K562 (cell line): ENCODE data around the gene ZWINT. TPM values are rescaled to one million over a fixed set of nuclear protein-coding genes. Genes with fewer than 3 reads are reported as not detected.

Source experiments
- ATAC-seq: fragments of 200-7000 bp; cut with Tn5 transposase; 3 replicates; pipeline ENCODE4 v1.9.1; 2020; ENCODE audit warnings: moderate library complexity
- BruUV-seq: library from RNA; stranded (reverse); fragments of 400-500 nt; replicated peaks from 2 replicates; lab custom pipeline; 2021; lab: Mats Ljungman, UMichigan
- CTCF ChIA-PET: fragments of 300-600 bp; formaldehyde crosslinking; extraction: SDS; loops from one replicate; lab custom pipeline; 2021; ENCODE audit warnings: low intra/inter-chr PET ratio; lab: Yijun Ruan, JAX
- POLR2A ChIA-PET: fragments of 300-600, 350-650 bp; sonication (Branson Sonifier 250); formaldehyde crosslinking; extraction: SDS; loops from one replicate; lab custom pipeline; 2021; ENCODE audit warnings: antibody characterized with exemption, inconsistent platforms; lab: Yijun Ruan, JAX
- DNase-seq, 4 experiments: peaks; one replicate each; pipeline versions ENCODE4 v3.0.0 to v3.0.0-alpha.2; 2011 to 2018; ENCODE audit warnings: low spot score in 3 of 4, mixed read lengths in 3 of 4; ENCODE audit errors: extremely low read depth in 1 of 4
- FAIRE-seq: peaks from 2 replicates; lab custom pipeline; 2011; peaks lifted over from hg19 to GRCh38; lab: Jason Lieb, UNC
- H2AFZ ChIP-seq: 2 replicates; pipeline ENCODE4 v1.6.0; 2011; ENCODE audit warnings: low read depth, low read length, control low read depth, inconsistent platforms
- H3K27ac ChIP-seq: fragments of 200-600 bp; 3 replicates; pipeline ENCODE4 v1.8.0; 2011; ENCODE audit warnings: low read depth, mild to moderate bottlenecking, control low read depth, inconsistent platforms, low read length, moderate library complexity, mixed read lengths; ENCODE audit errors: extremely low read depth
- H3K27me3 ChIP-seq, 2 experiments: fragments of 300-600 bp in 1 of 2; 2 replicates in 1 of 2; 3 replicates in 1 of 2; pipeline versions ENCODE4 v1.6.0 to v1.8.0; 2011; ENCODE audit warnings: inconsistent platforms in 2 of 2, low read length in 2 of 2, mild to moderate bottlenecking in 1 of 2, mixed read lengths in 1 of 2, moderate library complexity in 1 of 2; ENCODE audit not compliant: control insufficient read depth in 2 of 2, insufficient read depth in 2 of 2
- H3K36me3 ChIP-seq: fragments of 300-600 bp; 3 replicates; pipeline ENCODE4 v1.8.0; 2011; ENCODE audit warnings: mild to moderate bottlenecking, low read length, inconsistent platforms; ENCODE audit not compliant: control insufficient read depth, insufficient read depth
- H3K4me1 ChIP-seq, 2 experiments: fragments of 200-600 bp in 1 of 2; replicated peaks in 1 of 2; 2 replicates in 1 of 2; 3 replicates in 1 of 2; pipeline versions ENCODE4 v1.5.1 to v1.8.0; 2011; ENCODE audit warnings: inconsistent platforms in 2 of 2, low read length in 2 of 2, mild to moderate bottlenecking in 1 of 2, mixed read lengths in 1 of 2, moderate library complexity in 1 of 2; ENCODE audit not compliant: control insufficient read depth in 2 of 2, insufficient read depth in 2 of 2
- H3K4me2 ChIP-seq: 2 replicates; pipeline ENCODE4 v1.6.1; 2011; ENCODE audit warnings: low read length, control low read depth, inconsistent platforms, mixed read lengths; ENCODE audit not compliant: insufficient read depth
- H3K4me3 ChIP-seq: fragments of 200-600 bp; sonication (generic), shearing (Covaris generic); 2 replicates; pipeline ENCODE4 v1.5.1; 2016; ENCODE audit warnings: control low read depth, inconsistent platforms
- H3K79me2 ChIP-seq: fragments of 200-600 bp; 3 replicates; pipeline ENCODE4 v1.8.0; 2011; ENCODE audit warnings: low read length, inconsistent platforms; ENCODE audit not compliant: control insufficient read depth, insufficient read depth
- H3K9ac ChIP-seq, 2 experiments: 2 replicates each; pipeline versions ENCODE4 v1.6.0 to v1.6.1; 2011; ENCODE audit warnings: low read depth in 2 of 2, low read length in 2 of 2, control low read depth in 1 of 2, inconsistent platforms in 1 of 2, mild to moderate bottlenecking in 1 of 2, mixed read lengths in 1 of 2; ENCODE audit not compliant: insufficient read depth in 1 of 2
- H3K9me1 ChIP-seq: one replicate; pipeline ENCODE4 v1.6.0; 2011; ENCODE audit warnings: inconsistent platforms, mild to moderate bottlenecking, low read length, moderate library complexity; ENCODE audit not compliant: control insufficient read depth, insufficient read depth
- H3K9me3 ChIP-seq: replicated peaks from 2 replicates; pipeline ENCODE4 v1.5.1; 2011; ENCODE audit warnings: low read depth, low read length, inconsistent platforms; ENCODE audit not compliant: control insufficient read depth, insufficient read depth
- H4K20me1 ChIP-seq: replicated peaks from 2 replicates; pipeline ENCODE4 v1.6.1; 2011; ENCODE audit warnings: low read length, inconsistent platforms, mixed read lengths; ENCODE audit not compliant: control insufficient read depth, insufficient read depth
- KHSRP ChIP-seq: fragments of 450-650 bp; IDR thresholded peaks from 2 replicates; pipeline ENCODE4 v1.6.1; 2017
- LARP7 ChIP-seq: fragments of 450-650 bp; IDR thresholded peaks from 2 replicates; pipeline ENCODE4 v1.6.1; 2016
- NR4A1 ChIP-seq, 2 experiments: fragments of 250-450 bp in 1 of 2; fragments of 450-650 bp in 1 of 2; sonication (Bioruptor Pico) in 1 of 2; IDR thresholded peaks; 2 replicates each; pipeline versions ENCODE4 v1.4.0 to v1.6.1; 2016 to 2020; ENCODE audit warnings: mild to moderate bottlenecking in 2 of 2, missing compliant biosample characterization in 1 of 2, missing genetic modification characterization in 1 of 2, moderate library complexity in 1 of 2
- ZNF133 ChIP-seq: fragments of 250-450 bp; sonication (Bioruptor Pico); IDR thresholded peaks from 2 replicates; pipeline ENCODE4 v1.4.0; 2020; ENCODE audit warnings: mild to moderate bottlenecking
- in situ Hi-C: fragments of 300-500 bp; cut with MboI; formaldehyde crosslinking; loops from 4 replicates; pipeline ENCODE4 v1.15.0; 2018; ENCODE audit warnings: inconsistent platforms, mixed read lengths
- intact Hi-C: fragments of 100-400 bp; cut with micrococcal nuclease; formaldehyde crosslinking; loops from 2 replicates; pipeline ENCODE4 v1.14.2; 2022
- polyA plus RNA-seq, 8 experiments: library from polyadenylated mRNA; depleted of rRNA in 4 of 8; stranded (reverse) in 5 of 8; unstranded in 3 of 8; fragments of >200 nt; fragmentation: Nextera tagmentation in 2 of 8; fragmentation: Illumina TruSeq in 1 of 8; extraction: Ambion mirVana in 2 of 8; extraction: Trizol in 1 of 8; gene quantifications; 2 replicates each; pipeline versions ENCODE4 v1.2.1 to v1.2.3, GENCODE V29; 2011 to 2014; ENCODE audit warnings: inconsistent platforms in 1 of 8, missing spikeins in 1 of 8
- total RNA-seq, 7 experiments: library from RNA; depleted of rRNA in 6 of 7; stranded (reverse); fragments of >200 nt in 6 of 7; fragmentation: Illumina TruSeq in 2 of 7; extraction: Trizol in 2 of 7; gene quantifications; 2 replicates each; pipeline versions ENCODE4 v1.2.1 to v1.2.3, GENCODE V29; 2011 to 2021; ENCODE audit warnings: low replicate concordance in 1 of 7
- TF ChIP-seq, protein P1 (sequence below): sonication (generic); formaldehyde crosslinking; IDR thresholded peaks from 2 replicates; pipeline ENCODE4 v1.8.0; 2022; ENCODE audit warnings: mild to moderate bottlenecking, missing genetic modification reagents
- TF ChIP-seq, protein P2 (sequence below): fragments of 450-650 bp; IDR thresholded peaks from 2 replicates; pipeline ENCODE4 v1.6.1; 2017; ENCODE audit warnings: mild to moderate bottlenecking, moderate library complexity
- TF ChIP-seq, protein P3 (sequence below): sonication (generic); formaldehyde crosslinking; IDR thresholded peaks from 2 replicates; pipeline ENCODE4 v1.8.0; 2022; ENCODE audit warnings: mild to moderate bottlenecking, missing genetic modification reagents
- TF ChIP-seq, protein P4 (sequence below): fragments of 250-450 bp; sonication (Bioruptor Pico); IDR thresholded peaks from 2 replicates; pipeline ENCODE4 v1.5.0; 2021; ENCODE audit warnings: mild to moderate bottlenecking, borderline replicate concordance
- TF ChIP-seq, protein P5 (sequence below): fragments of 450-650 bp; IDR thresholded peaks from 2 replicates; pipeline ENCODE4 v1.7.0; 2016; ENCODE audit warnings: borderline replicate concordance

Gene ZWINT
- total and polyA plus RNA-seq, 9 of the 15 experiments (the other 6 are each of a cell fraction or from before 2014, with no cell fraction given), result 122 to 245 (median 160) TPM

DNA sequence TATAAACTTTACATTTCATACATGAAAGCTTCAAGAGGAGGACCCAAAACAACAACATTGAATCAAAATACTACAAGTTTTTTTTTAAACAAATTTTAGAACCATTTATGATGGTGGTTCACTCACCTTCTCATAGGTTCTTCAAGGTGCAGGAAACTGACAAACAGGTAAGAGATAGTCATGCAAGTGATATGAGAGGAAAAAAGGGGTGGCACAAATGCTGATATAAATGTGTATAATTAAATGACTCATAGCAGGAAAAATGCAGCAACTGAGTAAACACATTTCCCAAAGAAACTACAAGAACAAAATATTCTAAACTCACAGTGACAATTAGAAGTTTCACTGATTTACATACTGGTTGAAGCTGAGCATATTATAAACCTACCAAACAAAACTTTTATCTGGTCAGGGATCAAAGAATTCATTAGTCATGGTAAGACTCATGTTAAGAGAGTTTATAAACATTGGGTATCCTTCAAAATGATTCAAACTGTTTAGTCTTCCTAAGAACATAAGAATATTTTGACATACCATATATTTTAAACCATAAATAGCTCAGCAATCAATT lies 14.1 kb downstream of the ZWINT start:
- no peaks in the 10 kb centered on the region for H3K4me1 ChIP-seq
- ATAC-seq (no peak), DNase-seq (no peak), FAIRE-seq (no peak)
- no peaks in the 10 kb centered on the region for H3K79me2 ChIP-seq
- intact Hi-C loops (no loop called here), in situ Hi-C loops (no loop called here)
- no peaks in the 10 kb centered on the region for H3K36me3 ChIP-seq
- no peak overlapping the region for H3K4me3 ChIP-seq
- BruUV-seq, result no TSS peak
- no peak overlapping the region for H2AFZ ChIP-seq
- H4K20me1 ChIP-seq, result no peaks in the 10 kb centered on the region
- no peaks in the 10 kb centered on the region for H3K9me3 ChIP-seq
- no peaks in the 10 kb centered on the region for H3K27me3 ChIP-seq
- no peak overlapping the region for H3K4me2 ChIP-seq
- no peak overlapping the region for H3K9ac ChIP-seq
- H3K9me1 ChIP-seq, result no peaks in the 10 kb centered on the region
- POLR2A ChIA-PET, result interaction anchor here (0.9 kb wide), 1 partner anchor 14 kb away, joined by 4 read pairs; the partner anchor contains the start of gene ZWINT
- CTCF ChIA-PET, result no interaction called here
- no peak overlapping the region for H3K27ac ChIP-seq
- TF ChIP-seq, protein P1, sequence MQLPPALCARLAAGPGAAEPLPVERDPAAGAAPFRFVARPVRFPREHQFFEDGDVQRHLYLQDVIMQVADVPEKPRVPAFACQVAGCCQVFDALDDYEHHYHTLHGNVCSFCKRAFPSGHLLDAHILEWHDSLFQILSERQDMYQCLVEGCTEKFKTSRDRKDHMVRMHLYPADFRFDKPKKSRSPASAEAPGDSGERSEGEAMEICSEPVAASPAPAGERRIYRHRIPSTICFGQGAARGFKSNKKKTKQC (CRISPR knock-in tag), result no peak
- TF ChIP-seq LARP7 (no peak), NR4A1 (CRISPR knock-in tag; IDR thresholded peaks at IDR 0.05) (no peak), NR4A1 (tag; IDR thresholded peaks at IDR 0.05) (no peak), ZNF133 (CRISPR knock-in tag) (no peak), KHSRP (no peak)
- TF ChIP-seq, protein P2, sequence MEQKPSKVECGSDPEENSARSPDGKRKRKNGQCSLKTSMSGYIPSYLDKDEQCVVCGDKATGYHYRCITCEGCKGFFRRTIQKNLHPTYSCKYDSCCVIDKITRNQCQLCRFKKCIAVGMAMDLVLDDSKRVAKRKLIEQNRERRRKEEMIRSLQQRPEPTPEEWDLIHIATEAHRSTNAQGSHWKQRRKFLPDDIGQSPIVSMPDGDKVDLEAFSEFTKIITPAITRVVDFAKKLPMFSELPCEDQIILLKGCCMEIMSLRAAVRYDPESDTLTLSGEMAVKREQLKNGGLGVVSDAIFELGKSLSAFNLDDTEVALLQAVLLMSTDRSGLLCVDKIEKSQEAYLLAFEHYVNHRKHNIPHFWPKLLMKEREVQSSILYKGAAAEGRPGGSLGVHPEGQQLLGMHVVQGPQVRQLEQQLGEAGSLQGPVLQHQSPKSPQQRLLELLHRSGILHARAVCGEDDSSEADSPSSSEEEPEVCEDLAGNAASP, result no peak
- TF ChIP-seq, protein P3, sequence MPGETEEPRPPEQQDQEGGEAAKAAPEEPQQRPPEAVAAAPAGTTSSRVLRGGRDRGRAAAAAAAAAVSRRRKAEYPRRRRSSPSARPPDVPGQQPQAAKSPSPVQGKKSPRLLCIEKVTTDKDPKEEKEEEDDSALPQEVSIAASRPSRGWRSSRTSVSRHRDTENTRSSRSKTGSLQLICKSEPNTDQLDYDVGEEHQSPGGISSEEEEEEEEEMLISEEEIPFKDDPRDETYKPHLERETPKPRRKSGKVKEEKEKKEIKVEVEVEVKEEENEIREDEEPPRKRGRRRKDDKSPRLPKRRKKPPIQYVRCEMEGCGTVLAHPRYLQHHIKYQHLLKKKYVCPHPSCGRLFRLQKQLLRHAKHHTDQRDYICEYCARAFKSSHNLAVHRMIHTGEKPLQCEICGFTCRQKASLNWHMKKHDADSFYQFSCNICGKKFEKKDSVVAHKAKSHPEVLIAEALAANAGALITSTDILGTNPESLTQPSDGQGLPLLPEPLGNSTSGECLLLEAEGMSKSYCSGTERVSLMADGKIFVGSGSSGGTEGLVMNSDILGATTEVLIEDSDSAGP, result no peak
- TF ChIP-seq, protein P4, sequence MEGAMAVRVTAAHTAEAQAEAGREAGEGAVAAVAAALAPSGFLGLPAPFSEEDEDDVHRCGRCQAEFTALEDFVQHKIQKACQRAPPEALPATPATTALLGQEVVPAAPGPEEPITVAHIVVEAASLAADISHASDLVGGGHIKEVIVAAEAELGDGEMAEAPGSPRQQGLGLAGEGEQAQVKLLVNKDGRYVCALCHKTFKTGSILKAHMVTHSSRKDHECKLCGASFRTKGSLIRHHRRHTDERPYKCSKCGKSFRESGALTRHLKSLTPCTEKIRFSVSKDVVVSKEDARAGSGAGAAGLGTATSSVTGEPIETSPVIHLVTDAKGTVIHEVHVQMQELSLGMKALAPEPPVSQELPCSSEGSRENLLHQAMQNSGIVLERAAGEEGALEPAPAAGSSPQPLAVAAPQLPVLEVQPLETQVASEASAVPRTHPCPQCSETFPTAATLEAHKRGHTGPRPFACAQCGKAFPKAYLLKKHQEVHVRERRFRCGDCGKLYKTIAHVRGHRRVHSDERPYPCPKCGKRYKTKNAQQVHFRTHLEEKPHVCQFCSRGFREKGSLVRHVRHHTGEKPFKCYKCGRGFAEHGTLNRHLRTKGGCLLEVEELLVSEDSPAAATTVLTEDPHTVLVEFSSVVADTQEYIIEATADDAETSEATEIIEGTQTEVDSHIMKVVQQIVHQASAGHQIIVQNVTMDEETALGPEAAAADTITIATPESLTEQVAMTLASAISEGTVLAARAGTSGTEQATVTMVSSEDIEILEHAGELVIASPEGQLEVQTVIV (CRISPR knock-in tag), result no peak
- TF ChIP-seq, protein P5, sequence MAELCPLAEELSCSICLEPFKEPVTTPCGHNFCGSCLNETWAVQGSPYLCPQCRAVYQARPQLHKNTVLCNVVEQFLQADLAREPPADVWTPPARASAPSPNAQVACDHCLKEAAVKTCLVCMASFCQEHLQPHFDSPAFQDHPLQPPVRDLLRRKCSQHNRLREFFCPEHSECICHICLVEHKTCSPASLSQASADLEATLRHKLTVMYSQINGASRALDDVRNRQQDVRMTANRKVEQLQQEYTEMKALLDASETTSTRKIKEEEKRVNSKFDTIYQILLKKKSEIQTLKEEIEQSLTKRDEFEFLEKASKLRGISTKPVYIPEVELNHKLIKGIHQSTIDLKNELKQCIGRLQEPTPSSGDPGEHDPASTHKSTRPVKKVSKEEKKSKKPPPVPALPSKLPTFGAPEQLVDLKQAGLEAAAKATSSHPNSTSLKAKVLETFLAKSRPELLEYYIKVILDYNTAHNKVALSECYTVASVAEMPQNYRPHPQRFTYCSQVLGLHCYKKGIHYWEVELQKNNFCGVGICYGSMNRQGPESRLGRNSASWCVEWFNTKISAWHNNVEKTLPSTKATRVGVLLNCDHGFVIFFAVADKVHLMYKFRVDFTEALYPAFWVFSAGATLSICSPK, result no peak
- TF ChIP-seq, all 486 proteins: peak for 0
